ENCODE data around the gene MRPL20. TPM values are rescaled to one million over a fixed set of nuclear protein-coding genes. Genes with fewer than 3 reads are reported as not detected.
"Not testable (repeated sequence)": the region's sequence is repeated elsewhere in the genome, so short reads cannot be mapped to it uniquely, and the experiment has no call there.

The MRPL20 gene
- polyA plus RNA-seq, 1 of the 3 experiments (the other 2 are of a cell fraction), result 210 TPM

DNA sequence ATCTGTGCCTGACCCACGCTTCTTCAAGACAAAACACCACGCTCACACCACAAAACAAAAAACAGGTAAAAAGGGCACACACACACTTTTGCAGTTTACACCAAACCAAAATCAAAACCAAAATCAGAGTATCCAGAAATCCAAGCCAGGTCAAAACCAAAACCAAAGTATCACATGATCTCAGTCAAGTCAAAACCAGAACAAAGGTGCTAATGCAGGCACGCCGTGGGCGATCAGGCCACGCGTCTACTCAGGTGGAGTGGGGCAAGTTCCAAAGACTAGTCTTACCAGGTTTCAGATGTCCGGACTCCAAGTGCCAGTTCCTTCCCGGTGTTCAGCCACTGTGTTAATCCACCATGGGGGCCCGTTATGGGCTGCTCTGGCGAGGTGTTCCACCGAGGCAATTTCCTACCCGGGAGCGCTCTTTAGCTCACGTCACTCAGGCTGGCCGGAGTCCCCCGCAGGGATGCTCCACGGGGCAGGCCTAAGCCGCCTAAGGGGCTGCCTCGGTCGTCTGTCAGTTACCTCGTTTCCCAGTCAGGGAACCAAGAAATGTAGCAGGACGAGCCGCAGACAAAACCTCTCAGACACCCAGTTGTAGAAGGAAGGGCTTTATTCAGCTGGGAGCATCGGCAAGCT is 10.9 kb upstream of the MRPL20 start:
- H3K9me3 ChIP-seq; POLR2A ChIA-PET; H3K4me1 ChIP-seq (ENCODE audit: control insufficient read depth in 1 of 2, insufficient read depth in 2 of 2, low read depth in 1 of 2, low read length in 1 of 2); CTCF ChIA-PET; H3K27ac ChIP-seq (ENCODE audit: low read depth in 2 of 2, low read length in 1 of 2); H3F3A ChIP-seq (replicated peaks; ENCODE audit: insufficient read depth); H3K4me2 ChIP-seq; H3K9ac ChIP-seq; H4K20me1 ChIP-seq (ENCODE audit: insufficient read depth); H3K27me3 ChIP-seq (ENCODE audit: insufficient read depth); H3K36me3 ChIP-seq (replicated peaks in 1 of 2; ENCODE audit: control insufficient read depth in 1 of 2, insufficient read depth in 2 of 2, low read length in 1 of 2); DNase-seq; H3K4me3 ChIP-seq (ENCODE audit: low read depth in 2 of 2, low read length in 1 of 2); H2AFZ ChIP-seq (ENCODE audit: low read depth); H3K79me2 ChIP-seq (ENCODE audit: insufficient read depth); H3K9me2 ChIP-seq: not testable (repeated sequence)
- WGBS (ENCODE audit: low lambda C conversion rate), result 95% methylated on average over 22 of the region's 25 CpGs

DNA sequence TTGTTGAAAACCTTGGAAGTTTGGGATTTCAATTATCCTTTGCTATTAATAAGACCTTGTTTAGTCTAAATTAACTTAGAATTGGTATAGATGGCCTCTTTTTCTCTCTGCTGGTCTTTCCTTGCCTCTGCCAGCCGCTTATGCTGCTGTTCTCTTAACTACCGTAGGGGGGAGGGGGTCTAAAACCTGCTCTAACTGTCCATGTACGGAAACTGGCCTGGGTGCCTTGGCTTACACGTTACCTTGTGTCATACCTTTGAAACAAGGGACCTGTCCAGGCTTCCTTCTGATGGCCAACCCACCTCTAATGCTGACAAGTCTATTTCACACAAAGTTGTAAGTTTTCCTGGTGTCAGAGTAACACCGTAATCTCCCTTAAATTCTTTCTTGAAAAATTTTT is 10.3 kb upstream of the MRPL20 start:
- H3K79me2 ChIP-seq (ENCODE audit: insufficient read depth); H3K9ac ChIP-seq; H3F3A ChIP-seq (replicated peaks; ENCODE audit: insufficient read depth); H3K27me3 ChIP-seq (ENCODE audit: insufficient read depth); H2AFZ ChIP-seq (ENCODE audit: low read depth); H3K36me3 ChIP-seq (replicated peaks in 1 of 2; ENCODE audit: control insufficient read depth in 1 of 2, insufficient read depth in 2 of 2, low read length in 1 of 2); POLR2A ChIA-PET; CTCF ChIA-PET; H3K9me3 ChIP-seq; H3K9me2 ChIP-seq; H3K4me1 ChIP-seq (ENCODE audit: control insufficient read depth in 1 of 2, insufficient read depth in 2 of 2, low read depth in 1 of 2, low read length in 1 of 2); H3K4me2 ChIP-seq; H4K20me1 ChIP-seq (ENCODE audit: insufficient read depth); H3K4me3 ChIP-seq (ENCODE audit: low read depth in 2 of 2, low read length in 1 of 2); DNase-seq; H3K27ac ChIP-seq (ENCODE audit: low read depth in 2 of 2, low read length in 1 of 2): not testable (repeated sequence)
- WGBS (ENCODE audit: low lambda C conversion rate), result 85% methylated on average over 5 of the region's 5 CpGs

DNA sequence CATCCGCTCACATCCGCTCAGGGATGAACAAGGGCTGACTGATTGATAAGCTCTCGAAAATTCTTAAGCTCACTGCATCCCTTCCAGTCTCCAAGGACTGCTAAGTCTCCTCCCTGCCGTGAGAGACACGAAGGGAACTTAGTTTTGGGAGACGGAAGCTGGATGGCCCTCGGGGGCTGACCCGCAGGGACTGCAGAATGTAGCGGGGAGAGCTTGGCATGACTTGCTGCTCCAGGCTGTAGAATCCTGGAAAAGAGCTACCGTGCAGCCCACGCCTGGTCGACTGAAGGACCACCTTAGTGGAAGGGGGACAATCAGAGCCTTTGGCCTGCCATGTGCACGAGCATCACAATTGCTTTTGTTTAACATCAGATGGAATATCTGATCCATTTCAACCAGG is 8.7 kb upstream of the MRPL20 start:
- Histone ChIP-seq H3K79me2 (ENCODE audit: insufficient read depth) (no peaks in the 10 kb centered on the region), H3K9me2 (no peaks in the 10 kb centered on the region), H3K9ac (no peak overlapping the region), H3K9me3 (no peaks in the 10 kb centered on the region), H3K4me3 (ENCODE audit: low read depth in 2 of 2, low read length in 1 of 2) (no peak overlapping the region), H3F3A (replicated peaks; ENCODE audit: insufficient read depth) (no peaks in the 10 kb centered on the region), H3K4me2 (no peak overlapping the region), H3K27me3 (ENCODE audit: insufficient read depth) (no peaks in the 10 kb centered on the region), H3K4me1 (ENCODE audit: control insufficient read depth in 1 of 2, insufficient read depth in 2 of 2, low read depth in 1 of 2, low read length in 1 of 2) (no peaks in the 10 kb centered on the region; a peak in 1 of 4 replicates), H3K36me3 (replicated peaks in 1 of 2; ENCODE audit: control insufficient read depth in 1 of 2, insufficient read depth in 2 of 2, low read length in 1 of 2) (no peaks in the 10 kb centered on the region), H2AFZ (ENCODE audit: low read depth) (no peak overlapping the region), H3K27ac (ENCODE audit: low read depth in 2 of 2, low read length in 1 of 2) (no peak overlapping the region), H4K20me1 (ENCODE audit: insufficient read depth) (no peaks in the 10 kb centered on the region)
- DNase-seq, result no peak
- TF ChIP-seq, protein P1, sequence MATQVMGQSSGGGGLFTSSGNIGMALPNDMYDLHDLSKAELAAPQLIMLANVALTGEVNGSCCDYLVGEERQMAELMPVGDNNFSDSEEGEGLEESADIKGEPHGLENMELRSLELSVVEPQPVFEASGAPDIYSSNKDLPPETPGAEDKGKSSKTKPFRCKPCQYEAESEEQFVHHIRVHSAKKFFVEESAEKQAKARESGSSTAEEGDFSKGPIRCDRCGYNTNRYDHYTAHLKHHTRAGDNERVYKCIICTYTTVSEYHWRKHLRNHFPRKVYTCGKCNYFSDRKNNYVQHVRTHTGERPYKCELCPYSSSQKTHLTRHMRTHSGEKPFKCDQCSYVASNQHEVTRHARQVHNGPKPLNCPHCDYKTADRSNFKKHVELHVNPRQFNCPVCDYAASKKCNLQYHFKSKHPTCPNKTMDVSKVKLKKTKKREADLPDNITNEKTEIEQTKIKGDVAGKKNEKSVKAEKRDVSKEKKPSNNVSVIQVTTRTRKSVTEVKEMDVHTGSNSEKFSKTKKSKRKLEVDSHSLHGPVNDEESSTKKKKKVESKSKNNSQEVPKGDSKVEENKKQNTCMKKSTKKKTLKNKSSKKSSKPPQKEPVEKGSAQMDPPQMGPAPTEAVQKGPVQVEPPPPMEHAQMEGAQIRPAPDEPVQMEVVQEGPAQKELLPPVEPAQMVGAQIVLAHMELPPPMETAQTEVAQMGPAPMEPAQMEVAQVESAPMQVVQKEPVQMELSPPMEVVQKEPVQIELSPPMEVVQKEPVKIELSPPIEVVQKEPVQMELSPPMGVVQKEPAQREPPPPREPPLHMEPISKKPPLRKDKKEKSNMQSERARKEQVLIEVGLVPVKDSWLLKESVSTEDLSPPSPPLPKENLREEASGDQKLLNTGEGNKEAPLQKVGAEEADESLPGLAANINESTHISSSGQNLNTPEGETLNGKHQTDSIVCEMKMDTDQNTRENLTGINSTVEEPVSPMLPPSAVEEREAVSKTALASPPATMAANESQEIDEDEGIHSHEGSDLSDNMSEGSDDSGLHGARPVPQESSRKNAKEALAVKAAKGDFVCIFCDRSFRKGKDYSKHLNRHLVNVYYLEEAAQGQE (IDR thresholded peaks at IDR 0.05; ENCODE audit: low read depth, low read length), result no peak
- TF ChIP-seq TCF12 (IDR thresholded peaks at IDR 0.05) (no peak), TEAD4 (IDR thresholded peaks at IDR 0.05; ENCODE audit: borderline replicate concordance, insufficient read depth) (no peak), RCOR1 (IDR thresholded peaks at IDR 0.05; ENCODE audit: low read length) (no peak), NRF1 (IDR thresholded peaks at IDR 0.05; ENCODE audit: low read depth, low read length) (no peak), MXI1 (IDR thresholded peaks at IDR 0.05; ENCODE audit: low read depth, low read length) (no peak), EP300 (IDR thresholded peaks at IDR 0.05; ENCODE audit: borderline replicate concordance in 1 of 2, low read depth in 1 of 2, low read length in 1 of 2) (no peak), GABPA (IDR thresholded peaks at IDR 0.05; ENCODE audit: low read depth) (no peak), SIN3A (IDR thresholded peaks at IDR 0.05; ENCODE audit: borderline replicate concordance, low read depth, low read length) (no peak), FOSL2 (IDR thresholded peaks at IDR 0.05; ENCODE audit: borderline replicate concordance, low read depth) (no peak), TAF1 (IDR thresholded peaks at IDR 0.05; ENCODE audit: borderline replicate concordance, low read depth, low read length) (no peak), EZH2phosphoT487 (IDR thresholded peaks at IDR 0.05; ENCODE audit: borderline replicate concordance, low read depth) (no peak)
- TF ChIP-seq, protein P2, sequence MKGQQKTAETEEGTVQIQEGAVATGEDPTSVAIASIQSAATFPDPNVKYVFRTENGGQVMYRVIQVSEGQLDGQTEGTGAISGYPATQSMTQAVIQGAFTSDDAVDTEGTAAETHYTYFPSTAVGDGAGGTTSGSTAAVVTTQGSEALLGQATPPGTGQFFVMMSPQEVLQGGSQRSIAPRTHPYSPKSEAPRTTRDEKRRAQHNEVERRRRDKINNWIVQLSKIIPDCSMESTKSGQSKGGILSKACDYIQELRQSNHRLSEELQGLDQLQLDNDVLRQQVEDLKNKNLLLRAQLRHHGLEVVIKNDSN (IDR thresholded peaks at IDR 0.05; ENCODE audit: borderline replicate concordance, low read depth), result no peak
- CTCF ChIA-PET, result interaction anchor here (0.9 to 1.3 kb wide), 3 partner anchors 13 to 26 kb away, joined by 3 to 4 read pairs (median 3); partner anchors contain the start of gene CCNL2
- POLR2A ChIA-PET, result interaction anchor here (1.0 kb wide), 1 partner anchor 8 kb away, joined by 3 read pairs; no protein-coding TSS in a partner anchor
- 75% methylated on average over 13 of the region's 13 CpGs for WGBS (ENCODE audit: low lambda C conversion rate)

Data from SK-N-SH (cell line).